Activated naive CD4-positive, alpha-beta T cell treated with anti-CD3 and anti-CD28 coated beads, Interleukin-2, amount 50 U/mL, for 24 hours (primary cell): ENCODE measurements around the gene TOX2.

Source experiments
- H3K27ac Mint-ChIP-seq: one replicate; pipeline ENCODE4 v1.8.0; 2021; ENCODE audit warnings: mild to moderate bottlenecking, mixed read lengths
- H3K27me3 Mint-ChIP-seq: one replicate; pipeline ENCODE4 v1.8.0; 2021; ENCODE audit warnings: mixed read lengths
- H3K36me3 Mint-ChIP-seq: one replicate; pipeline ENCODE4 v1.8.0; 2021; ENCODE audit warnings: mixed read lengths
- H3K4me1 Mint-ChIP-seq: one replicate; pipeline ENCODE4 v1.8.0; 2021; ENCODE audit warnings: mixed read lengths
- H3K4me3 Mint-ChIP-seq: one replicate; pipeline ENCODE4 v1.8.0; 2021; ENCODE audit warnings: mild to moderate bottlenecking, mixed read lengths
- H3K9me3 Mint-ChIP-seq: one replicate; pipeline ENCODE4 v1.8.0; 2021; ENCODE audit warnings: mixed read lengths

TOX2 gene

GRCh38 chr20:44002861-44003260 lies 88.2 kb downstream of the TOX2 start:
- H3K36me3 Mint-ChIP-seq, result no peaks in the 10 kb centered on the region
- H3K27me3 Mint-ChIP-seq, result no peaks in the 10 kb centered on the region
- H3K4me1 Mint-ChIP-seq, result peaks cover 16% of the 10 kb centered on the region
- H3K4me3 Mint-ChIP-seq, result no peak overlapping the region
- H3K9me3 Mint-ChIP-seq, result no peaks in the 10 kb centered on the region
- no peak overlapping the region for H3K27ac Mint-ChIP-seq

GRCh38 chr20:44003609-44004008 lies 89.0 kb downstream of the TOX2 start:
- H3K9me3 Mint-ChIP-seq, result no peaks in the 10 kb centered on the region
- no peaks in the 10 kb centered on the region for H3K36me3 Mint-ChIP-seq
- H3K4me3 Mint-ChIP-seq, result no peak overlapping the region
- peak overlapping the region; percentile 63 for H3K27ac Mint-ChIP-seq
- no peaks in the 10 kb centered on the region for H3K27me3 Mint-ChIP-seq
- peaks cover 16% of the 10 kb centered on the region for H3K4me1 Mint-ChIP-seq

- H3K4me3 Mint-ChIP-seq, result no peak overlapping the region
- no peaks in the 10 kb centered on the region for H3K27me3 Mint-ChIP-seq
- peak overlapping the region; percentile 5 for H3K27ac Mint-ChIP-seq
- H3K36me3 Mint-ChIP-seq, result no peaks in the 10 kb centered on the region
- H3K4me1 Mint-ChIP-seq, result peaks cover 16% of the 10 kb centered on the region
- no peaks in the 10 kb centered on the region for H3K9me3 Mint-ChIP-seq
Measured at GRCh38 chr20:44004306-44004915, 89.8 kb downstream of the TOX2 start.

GRCh38 chr20:44005661-44006060 lies 91.0 kb downstream of the TOX2 start:
- Mint-ChIP-seq H3K4me3 (no peak overlapping the region), H3K27ac (no peak overlapping the region), H3K9me3 (no peaks in the 10 kb centered on the region), H3K36me3 (no peaks in the 10 kb centered on the region), H3K4me1 (peaks cover 21% of the 10 kb centered on the region), H3K27me3 (no peaks in the 10 kb centered on the region)

GRCh38 chr20:44006126-44006525 lies 91.5 kb downstream of the TOX2 start:
- Mint-ChIP-seq H3K27me3 (no peaks in the 10 kb centered on the region), H3K36me3 (no peaks in the 10 kb centered on the region), H3K4me1 (peaks cover 26% of the 10 kb centered on the region), H3K27ac (no peak overlapping the region), H3K4me3 (no peak overlapping the region), H3K9me3 (no peaks in the 10 kb centered on the region)

- Mint-ChIP-seq H3K27ac (no peak overlapping the region), H3K27me3 (no peaks in the 10 kb centered on the region)
Measured at GRCh38 chr20:44006578-44006977, 91.9 kb downstream of the TOX2 start.

GRCh38 chr20:44008806-44009678 lies 94.4 kb downstream of the TOX2 start:
- H3K27ac Mint-ChIP-seq, result no peak overlapping the region

More at GRCh38 chr20:44006578-44006977, 91.9 kb downstream of the TOX2 start:
- peaks cover 30% of the 10 kb centered on the region for H3K4me1 Mint-ChIP-seq
- H3K4me3 Mint-ChIP-seq, result no peak overlapping the region
- H3K36me3 Mint-ChIP-seq, result no peaks in the 10 kb centered on the region
- H3K9me3 Mint-ChIP-seq, result no peaks in the 10 kb centered on the region

GRCh38 chr20:44009679-44009992 lies 95.0 kb downstream of the TOX2 start:
- no peaks in the 10 kb centered on the region for H3K36me3 Mint-ChIP-seq
- no peak overlapping the region for H3K4me3 Mint-ChIP-seq
- H3K27ac Mint-ChIP-seq, result peak overlapping the region; percentile 70
- H3K9me3 Mint-ChIP-seq, result no peaks in the 10 kb centered on the region
- H3K4me1 Mint-ChIP-seq, result peaks cover 28% of the 10 kb centered on the region
- H3K27me3 Mint-ChIP-seq, result no peaks in the 10 kb centered on the region

More at GRCh38 chr20:44008806-44009678, 94.4 kb downstream of the TOX2 start:
- Mint-ChIP-seq H3K9me3 (no peaks in the 10 kb centered on the region), H3K4me1 (peaks cover 28% of the 10 kb centered on the region), H3K27me3 (no peaks in the 10 kb centered on the region), H3K4me3 (no peak overlapping the region), H3K36me3 (no peaks in the 10 kb centered on the region)

- Mint-ChIP-seq H3K4me3 (no peak overlapping the region), H3K27me3 (no peaks in the 10 kb centered on the region), H3K4me1 (peaks cover 26% of the 10 kb centered on the region), H3K36me3 (no peaks in the 10 kb centered on the region), H3K27ac (no peak overlapping the region), H3K9me3 (no peaks in the 10 kb centered on the region)
Measured at GRCh38 chr20:44010162-44010704, 95.6 kb downstream of the TOX2 start.

GRCh38 chr20:44011251-44011940 lies 96.7 kb downstream of the TOX2 start:
- peak overlapping the region; percentile 42 for H3K4me3 Mint-ChIP-seq
- H3K27me3 Mint-ChIP-seq, result no peaks in the 10 kb centered on the region
- H3K9me3 Mint-ChIP-seq, result no peaks in the 10 kb centered on the region
- H3K27ac Mint-ChIP-seq, result peak overlapping the region; percentile 46
- no peaks in the 10 kb centered on the region for H3K36me3 Mint-ChIP-seq
- peaks cover 20% of the 10 kb centered on the region for H3K4me1 Mint-ChIP-seq

GRCh38 chr20:44012466-44013226 lies 98.0 kb downstream of the TOX2 start:
- peaks cover 24% of the 10 kb centered on the region for H3K4me1 Mint-ChIP-seq
- H3K27ac Mint-ChIP-seq, result no peak overlapping the region
- no peaks in the 10 kb centered on the region for H3K36me3 Mint-ChIP-seq
- H3K9me3 Mint-ChIP-seq, result no peaks in the 10 kb centered on the region
- no peaks in the 10 kb centered on the region for H3K27me3 Mint-ChIP-seq
- no peak overlapping the region for H3K4me3 Mint-ChIP-seq

GRCh38 chr20:44014807-44015732 lies 100.4 kb downstream of the TOX2 start:
- no peaks in the 10 kb centered on the region for H3K9me3 Mint-ChIP-seq
- peaks cover 48% of the 10 kb centered on the region for H3K4me1 Mint-ChIP-seq
- H3K4me3 Mint-ChIP-seq, result no peak overlapping the region
- H3K27ac Mint-ChIP-seq, result no peak overlapping the region
- H3K36me3 Mint-ChIP-seq, result no peaks in the 10 kb centered on the region
- H3K27me3 Mint-ChIP-seq, result no peaks in the 10 kb centered on the region

GRCh38 chr20:44015733-44016103 lies 101.1 kb downstream of the TOX2 start:
- H3K4me1 Mint-ChIP-seq, result peaks cover 46% of the 10 kb centered on the region
- H3K9me3 Mint-ChIP-seq, result no peaks in the 10 kb centered on the region
- H3K36me3 Mint-ChIP-seq, result no peaks in the 10 kb centered on the region
- no peak overlapping the region for H3K27ac Mint-ChIP-seq
- no peak overlapping the region for H3K4me3 Mint-ChIP-seq
- H3K27me3 Mint-ChIP-seq, result no peaks in the 10 kb centered on the region

GRCh38 chr20:44016525-44016924 lies 101.9 kb downstream of the TOX2 start:
- Mint-ChIP-seq H3K4me3 (no peak overlapping the region), H3K27ac (no peak overlapping the region), H3K4me1 (peaks cover 46% of the 10 kb centered on the region), H3K36me3 (no peaks in the 10 kb centered on the region), H3K9me3 (no peaks in the 10 kb centered on the region), H3K27me3 (no peaks in the 10 kb centered on the region)
